ENCODE results near the gene RABL3.
"Not testable (repeated sequence)": the region's sequence is repeated elsewhere in the genome, so short reads cannot be mapped to it uniquely, and the experiment has no call there.

Gene RABL3

GRCh38 chr3:120682095-120682681, 60.1 kb downstream of the RABL3 start, which contains the start of gene HGD:
HGD (minus strand) TSS chr3:120682239; CDS start chr3:120682111, 128 bp downstream.
- DNase-seq (ENCODE audit: low spot score): no peak

GRCh38 chr3:120681506-120682038, 60.7 kb downstream of the RABL3 start:
- DNase-seq (ENCODE audit: low spot score): no peak

- DNase-seq (ENCODE audit: low spot score): no peak
Measured at GRCh38 chr3:120681018-120681417, 61.3 kb downstream of the RABL3 start.

- peak; percentile 5 for DNase-seq (ENCODE audit: low spot score)
Measured at GRCh38 chr3:120680193-120680894, 62.0 kb downstream of the RABL3 start.

- peak; percentile 38 for DNase-seq (ENCODE audit: low spot score)
Measured at GRCh38 chr3:120678984-120679383, 63.3 kb downstream of the RABL3 start.

- DNase-seq (ENCODE audit: low spot score): no peak
Measured at GRCh38 chr3:120678331-120678947, 63.9 kb downstream of the RABL3 start.

- DNase-seq (ENCODE audit: low spot score): not testable (repeated sequence)
Measured at GRCh38 chr3:120677193-120677592, 65.1 kb downstream of the RABL3 start.

- DNase-seq (ENCODE audit: low spot score): no peak
Measured at GRCh38 chr3:120673116-120673515, 69.2 kb downstream of the RABL3 start.

- DNase-seq (ENCODE audit: low spot score): no peak
Measured at GRCh38 chr3:120670576-120670975, 71.7 kb downstream of the RABL3 start.

- DNase-seq (ENCODE audit: low spot score): no peak
Measured at GRCh38 chr3:120664926-120665325, 77.4 kb downstream of the RABL3 start.

- no peak for DNase-seq (ENCODE audit: low spot score)
Measured at GRCh38 chr3:120661945-120662344, 80.4 kb downstream of the RABL3 start.

- DNase-seq (ENCODE audit: low spot score): no peak
Measured at GRCh38 chr3:120661106-120661905, 81.0 kb downstream of the RABL3 start.

GRCh38 chr3:120659834-120660233, 82.5 kb downstream of the RABL3 start:
- no peak for DNase-seq (ENCODE audit: low spot score)

- DNase-seq (ENCODE audit: low spot score): no peak
Measured at GRCh38 chr3:120659285-120659684, 83.0 kb downstream of the RABL3 start.

- no peak for DNase-seq (ENCODE audit: low spot score)
Measured at GRCh38 chr3:120652896-120653545, 89.3 kb downstream of the RABL3 start.

- no peak for DNase-seq (ENCODE audit: low spot score)
Measured at GRCh38 chr3:120652281-120652680, 90.0 kb downstream of the RABL3 start.

- no peak for DNase-seq (ENCODE audit: low spot score)
Measured at GRCh38 chr3:120650311-120650710, 92.0 kb downstream of the RABL3 start.

GRCh38 chr3:120649830-120650233, 92.5 kb downstream of the RABL3 start:
- DNase-seq (ENCODE audit: low spot score): no peak

- DNase-seq (ENCODE audit: low spot score): no peak
Measured at GRCh38 chr3:120648290-120648689, 94.0 kb downstream of the RABL3 start.

- no peak for DNase-seq (ENCODE audit: low spot score)
Measured at GRCh38 chr3:120646771-120647432, 95.4 kb downstream of the RABL3 start.
